Aorta (tissue), 5 donors: ENCODE measurements around the gene MYG1. TPM values are rescaled to one million over a fixed set of nuclear protein-coding genes. Genes with fewer than 3 reads are reported as not detected.

Source experiments
- ATAC-seq: fragments of 200-7000 bp; cut with Tn5 transposase; one replicate; pipeline ENCODE4 v1.9.1; 2022; ENCODE audit warnings: moderate library complexity; ENCODE audit not compliant: low FRiP score
- DNase-seq, 2 donors: peaks; one replicate each; pipeline ENCODE4 v3.0.0-alpha.2; 2020
- H3K27ac ChIP-seq, 2 donors: one replicate each; pipeline ENCODE4 v1.5.1; 2013; ENCODE audit warnings: low read length in 2 of 2, mild to moderate bottlenecking in 2 of 2, moderate library complexity in 2 of 2, control low read depth in 1 of 2, inconsistent platforms in 1 of 2, low read depth in 1 of 2
- H3K27me3 ChIP-seq, 2 donors: one replicate each; pipeline ENCODE4 v1.6.1; 2013; ENCODE audit warnings: control low read depth in 1 of 2, low read length in 1 of 2, mild to moderate bottlenecking in 1 of 2, moderate library complexity in 1 of 2; ENCODE audit not compliant: insufficient read depth in 2 of 2, control insufficient read depth in 1 of 2
- H3K36me3 ChIP-seq, 2 donors: one replicate each; pipeline ENCODE4 v1.6.1; 2013; ENCODE audit warnings: control low read depth in 1 of 2, low read length in 1 of 2, mild to moderate bottlenecking in 1 of 2; ENCODE audit not compliant: insufficient read depth in 2 of 2, control insufficient read depth in 1 of 2
- H3K4me1 ChIP-seq, 2 donors: one replicate each; pipeline ENCODE4 v1.6.1; 2013; ENCODE audit warnings: low read length in 2 of 2, control low read depth in 1 of 2, mild to moderate bottlenecking in 1 of 2, moderate library complexity in 1 of 2; ENCODE audit not compliant: insufficient read depth in 2 of 2, control insufficient read depth in 1 of 2
- H3K4me3 ChIP-seq, 2 donors: one replicate each; pipeline ENCODE4 v1.5.1; 2013; ENCODE audit warnings: low read length in 2 of 2, control low read depth in 1 of 2, mild to moderate bottlenecking in 1 of 2
- H3K9me3 ChIP-seq: one replicate; pipeline ENCODE4 v1.6.1; 2013; ENCODE audit warnings: mild to moderate bottlenecking, low read length; ENCODE audit not compliant: control insufficient read depth
- WGBS, 2 donors: extraction: QIAGEN DNeasy Blood & Tissue Kit; methylation state at CpG; one replicate each; pipeline ENCODE4 v1.1.7; 2013; 5-methylcytosine and 5-hydroxymethylcytosine counted together
- intact Hi-C, 2 donors: fragments of 100-400 bp; cut with DNase I; formaldehyde crosslinking; loops; one replicate each; pipeline versions ENCODE4 v1.14.2 to v1.15.0; 2022
- polyA plus RNA-seq, 2 donors: library from polyadenylated mRNA; stranded (reverse); fragments of 200-250 nt; gene quantifications; one replicate each; pipeline ENCODE4 v1.2.3, GENCODE V29; 2013
- total RNA-seq, 2 donors: library from RNA; stranded (reverse); fragmentation: NEBNext Ultra II Directional; extraction: Animal tissue kit (Norgen Biotek cat#: 25700); gene quantifications; one replicate each; pipeline ENCODE4 v1.2.1, GENCODE V29; 2021
- donor health status: healthy with polysubstance abuse.
- donor health status: Bipolar disorder and iron deficiency.
- donor health status: DM: no; HTN: no; CAD: no.
- donor health status: DM: no; HTN: no; CAD: no.
- donor health status: DM: yes; HTN: yes; CAD: no.

MYG1 gene
- total and polyA plus RNA-seq, 4 donors: 32.7 to 112 (median 41.1) TPM

DNA sequence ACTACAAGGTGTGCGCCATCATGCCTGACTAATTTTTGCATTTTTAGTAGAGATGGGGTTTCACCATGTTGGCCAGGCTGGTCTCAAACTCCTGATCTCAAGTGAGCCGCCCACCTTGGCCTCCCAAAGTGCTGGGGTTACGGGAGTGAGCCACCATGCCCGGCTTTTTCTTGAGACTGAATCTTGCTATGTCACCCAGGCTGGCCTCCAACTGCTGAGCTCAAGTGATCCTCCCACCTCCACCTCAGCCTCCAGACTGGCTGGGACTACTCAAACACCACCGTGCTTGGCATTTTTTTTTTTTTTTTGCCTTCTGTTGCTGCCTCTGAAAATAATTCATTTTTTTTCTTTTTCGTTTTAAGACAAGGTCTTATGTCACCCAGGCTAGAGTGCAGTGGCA lies 39.6 kb upstream of the MYG1 start:
- Histone ChIP-seq H3K4me1 (no peaks in the 10 kb centered on the region), H3K4me3 (no peak overlapping the region), H3K27ac (no peak overlapping the region), H3K9me3 (no peaks in the 10 kb centered on the region), H3K27me3 (no peaks in the 10 kb centered on the region), H3K36me3 (no peaks in the 10 kb centered on the region)
- 79 to 82% methylated on average over 6 of the region's 6 CpGs for WGBS, 2 donors
- ATAC-seq: no peak
- DNase-seq: no peak
- intact Hi-C loops: no loop called here

DNA sequence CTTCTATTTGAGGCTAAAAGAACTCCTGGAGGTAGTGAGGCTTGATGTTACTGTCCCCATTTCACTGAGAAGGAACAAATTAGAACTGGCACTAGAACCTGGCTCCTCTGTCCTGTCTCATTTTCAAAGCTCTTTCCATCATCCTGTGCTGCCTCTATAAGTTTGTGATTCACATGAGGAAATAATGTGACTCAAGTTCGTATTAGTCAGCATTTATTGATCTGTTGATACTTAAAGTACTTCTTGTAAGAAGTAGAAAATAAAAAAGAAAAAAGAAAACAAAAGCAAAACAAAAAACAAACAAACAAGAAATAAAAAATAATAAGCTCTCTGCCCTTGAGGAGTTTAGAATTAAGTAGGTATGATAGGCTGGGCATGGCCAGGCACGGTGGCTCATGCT lies 33.7 kb upstream of the MYG1 start:
- H3K4me1 ChIP-seq: no peaks in the 10 kb centered on the region
- H3K36me3 ChIP-seq: no peaks in the 10 kb centered on the region
- H3K27me3 ChIP-seq: no peaks in the 10 kb centered on the region
- WGBS, 2 donors: 88 to 91% methylated on average over 2 of the region's 2 CpGs
- no peak overlapping the region for H3K27ac ChIP-seq
- ATAC-seq: no peak
- no peaks in the 10 kb centered on the region for H3K9me3 ChIP-seq
- intact Hi-C loops: loop anchor here in 1 of 2 donors (5.0 kb wide), 1 partner anchor 43 kb away; no protein-coding TSS in a partner anchor
- H3K4me3 ChIP-seq: no peak overlapping the region
- DNase-seq: no peak

DNA sequence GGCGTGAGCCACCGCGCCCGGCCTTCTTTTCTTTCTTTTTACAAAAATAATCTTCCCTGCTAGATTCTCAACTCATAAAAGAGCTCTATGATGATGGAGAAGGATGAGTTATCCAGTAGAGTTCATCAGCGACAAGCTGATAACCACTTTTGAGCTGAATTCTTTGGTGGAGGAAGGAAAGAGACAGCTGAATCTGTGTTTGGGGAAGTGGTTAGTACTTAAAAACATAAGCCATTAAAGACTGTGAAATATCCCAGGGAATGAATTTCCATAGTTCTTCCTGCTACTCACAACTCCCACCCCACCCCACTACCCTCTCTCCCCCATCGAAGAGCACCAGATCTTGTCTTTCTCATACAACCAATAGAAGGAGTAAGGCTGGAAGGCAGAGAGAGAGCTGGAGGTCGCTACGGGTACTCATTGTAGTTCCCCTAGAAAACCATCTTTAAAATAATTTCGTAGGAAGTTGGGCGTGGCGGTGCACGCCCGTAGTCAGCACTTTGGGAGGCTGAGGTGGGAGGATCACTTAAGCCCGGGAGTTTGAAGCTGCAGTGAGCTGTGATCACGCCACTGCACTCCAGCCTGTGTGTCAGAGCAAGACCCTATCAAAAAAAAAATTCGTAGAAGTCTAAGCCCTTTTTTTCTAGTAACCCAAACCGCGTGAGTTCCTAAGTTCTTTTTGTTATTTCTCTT lies 32.0 kb upstream of the MYG1 start:
- Histone ChIP-seq H3K9me3 (no peaks in the 10 kb centered on the region), H3K4me3 (peak overlapping the region; percentile 42 to 66), H3K4me1 (no peaks in the 10 kb centered on the region), H3K36me3 (no peaks in the 10 kb centered on the region), H3K27ac (no peak overlapping the region), H3K27me3 (no peaks in the 10 kb centered on the region)
- intact Hi-C loops: loop anchor here in 1 of 2 donors (5.0 kb wide), 1 partner anchor 45 kb away; no protein-coding TSS in a partner anchor
- ATAC-seq: no peak
- DNase-seq: peak in 1 of 2 donors; percentile 56
- 52 to 54% methylated on average over 18 of the region's 18 CpGs for WGBS, 2 donors

DNA sequence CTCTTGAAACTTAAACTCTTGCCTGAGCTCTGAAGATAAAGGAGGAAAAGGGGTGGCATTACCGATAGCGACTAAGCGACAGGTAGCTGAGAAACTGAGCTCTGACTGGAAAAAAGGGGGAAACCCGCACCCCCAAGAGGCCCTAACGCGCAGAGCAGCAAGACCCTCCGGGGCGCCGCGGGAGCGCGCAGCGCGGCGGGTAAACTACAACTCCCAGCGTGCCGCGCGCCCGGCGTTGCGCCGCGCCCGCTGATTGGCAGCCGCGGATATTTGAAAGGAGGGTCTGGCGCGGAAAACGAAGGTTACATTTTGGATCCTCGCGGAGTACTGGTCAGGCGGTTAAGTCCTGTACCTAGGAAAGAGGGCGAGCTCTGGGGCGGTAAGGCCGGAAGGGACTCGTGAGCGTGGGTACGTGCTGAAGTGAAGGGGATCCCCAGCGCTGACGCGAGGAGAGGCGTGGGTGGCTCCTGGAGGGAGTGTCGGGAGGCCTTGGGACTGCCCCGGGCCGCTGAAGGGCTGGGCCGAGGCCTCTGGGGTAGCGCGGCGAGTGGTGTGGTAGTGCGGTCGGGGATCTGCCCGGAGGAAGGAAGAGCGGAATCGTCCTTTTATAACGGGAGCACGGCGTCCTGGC lies 31.4 kb upstream of the MYG1 start, which contains the start of gene ESPL1:
ESPL1 (plus strand) TSS at position 301 of the 631 bp plus-strand sequence. CDS start 468 bp downstream, outside the sequence.
- Histone ChIP-seq H3K9me3 (no peaks in the 10 kb centered on the region), H3K4me1 (no peaks in the 10 kb centered on the region), H3K27ac (no peak within 1 kb of the TSS), H3K36me3 (no peaks in the 10 kb centered on the region), H3K27me3 (no peaks in the 10 kb centered on the region), H3K4me3 (peak within 1 kb of the TSS; percentile 42 to 66)
- ATAC-seq: peak; percentile 94
- peak; percentile 81 to 90 for DNase-seq
- intact Hi-C loops: loop anchor here in 1 of 2 donors (5.0 kb wide), 1 partner anchor 46 kb away; no protein-coding TSS in a partner anchor
- WGBS, 2 donors: 0% methylated on average over 52 to 58 of the region's 58 CpGs

DNA sequence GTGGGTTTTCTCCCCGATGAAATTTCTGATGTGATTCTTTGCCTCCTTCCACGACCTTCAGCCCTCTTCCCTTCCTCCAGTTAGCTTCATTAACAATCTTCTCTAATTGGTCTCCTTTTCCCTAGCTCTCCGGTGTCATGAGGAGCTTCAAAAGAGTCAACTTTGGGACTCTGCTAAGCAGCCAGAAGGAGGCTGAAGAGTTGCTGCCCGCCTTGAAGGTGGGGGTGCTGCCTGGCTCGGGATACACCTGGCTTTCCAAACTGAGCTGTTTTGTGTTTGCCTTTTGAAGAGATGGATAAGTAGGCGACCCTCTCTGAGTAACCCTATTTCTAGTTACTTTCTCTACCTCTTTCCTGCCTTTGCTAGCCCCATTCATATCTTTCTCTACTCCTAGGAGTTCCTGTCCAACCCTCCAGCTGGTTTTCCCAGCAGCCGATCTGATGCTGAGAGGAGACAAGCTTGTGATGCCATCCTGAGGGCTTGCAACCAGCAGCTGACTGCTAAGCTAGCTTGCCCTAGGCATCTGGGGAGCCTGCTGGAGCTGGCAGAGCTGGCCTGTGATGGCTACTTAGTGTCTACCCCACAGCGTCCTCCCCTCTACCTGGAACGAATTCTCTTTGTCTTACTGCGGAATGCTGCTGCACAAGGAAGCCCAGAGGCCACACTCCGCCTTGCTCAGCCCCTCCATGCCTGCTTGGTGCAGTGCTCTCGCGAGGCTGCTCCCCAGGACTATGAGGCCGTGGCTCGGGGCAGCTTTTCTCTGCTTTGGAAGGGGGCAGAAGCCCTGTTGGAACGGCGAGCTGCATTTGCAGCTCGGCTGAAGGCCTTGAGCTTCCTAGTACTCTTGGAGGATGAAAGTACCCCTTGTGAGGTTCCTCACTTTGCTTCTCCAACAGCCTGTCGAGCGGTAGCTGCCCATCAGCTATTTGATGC lies 30.6 kb upstream of the MYG1 start:
- 58 to 59% methylated on average over 20 of the region's 20 CpGs for WGBS, 2 donors
- Histone ChIP-seq H3K36me3 (no peaks in the 10 kb centered on the region), H3K9me3 (no peaks in the 10 kb centered on the region), H3K27me3 (no peaks in the 10 kb centered on the region), H3K27ac (no peak overlapping the region), H3K4me1 (no peaks in the 10 kb centered on the region), H3K4me3 (peak overlapping the region in 1 of 2 donors; percentile 42)
- intact Hi-C loops: loop anchor here in 1 of 2 donors (5.0 kb wide), 1 partner anchor 47 kb away; no protein-coding TSS in a partner anchor
- DNase-seq (no peak), ATAC-seq (no peak)

DNA sequence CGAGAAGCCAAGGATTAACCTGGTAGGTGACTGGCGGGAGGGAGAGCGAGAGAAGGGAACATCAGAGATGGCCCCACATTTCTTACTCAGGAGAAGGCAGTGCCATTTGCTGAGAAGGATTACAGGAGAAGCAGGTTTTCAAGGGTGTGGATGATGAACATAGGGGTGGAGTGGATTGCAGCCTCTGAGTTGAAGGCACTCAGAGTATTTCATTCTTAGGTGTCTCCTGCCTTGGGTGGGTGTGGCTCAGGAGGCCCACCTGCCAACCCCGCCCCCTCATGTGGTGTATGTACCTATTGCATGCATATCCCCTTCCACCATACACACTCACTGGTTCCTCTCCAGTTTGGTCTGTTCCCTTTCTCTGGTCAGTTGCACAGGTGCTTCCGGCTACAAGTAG lies 25.1 kb upstream of the MYG1 start:
- H3K4me1 ChIP-seq: no peaks in the 10 kb centered on the region
- intact Hi-C loops: no loop called here
- no peak overlapping the region for H3K4me3 ChIP-seq
- 96 to 99% methylated on average over 5 of the region's 5 CpGs for WGBS, 2 donors
- H3K27me3 ChIP-seq: no peaks in the 10 kb centered on the region
- H3K36me3 ChIP-seq: no peaks in the 10 kb centered on the region
- no peak overlapping the region for H3K27ac ChIP-seq
- no peak for ATAC-seq
- H3K9me3 ChIP-seq: no peaks in the 10 kb centered on the region
- no peak for DNase-seq

DNA sequence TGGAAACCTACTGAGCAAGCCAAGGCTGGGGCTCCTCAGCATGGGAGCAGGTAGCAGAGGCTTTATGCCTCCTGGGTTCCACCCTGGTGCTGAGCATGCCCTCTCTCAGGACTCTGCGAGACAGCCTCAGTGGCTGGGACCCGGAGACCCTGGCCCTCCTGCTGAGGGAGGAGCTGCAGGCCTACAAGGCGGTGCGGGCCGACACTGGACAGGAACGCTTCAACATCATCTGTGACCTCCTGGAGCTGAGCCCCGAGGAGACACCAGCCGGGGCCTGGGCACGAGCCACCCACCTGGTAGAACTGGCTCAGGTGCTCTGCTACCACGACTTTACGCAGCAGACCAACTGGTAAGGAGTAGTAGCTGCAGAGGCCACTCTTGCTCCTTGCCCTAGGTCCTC lies 23.0 kb upstream of the MYG1 start:
- no peak for DNase-seq
- Histone ChIP-seq H3K36me3 (no peaks in the 10 kb centered on the region), H3K9me3 (no peaks in the 10 kb centered on the region), H3K4me1 (no peaks in the 10 kb centered on the region), H3K27me3 (no peaks in the 10 kb centered on the region), H3K27ac (no peak overlapping the region), H3K4me3 (no peak overlapping the region)
- intact Hi-C loops: no loop called here
- no peak for ATAC-seq
- WGBS, 2 donors: 97 to 99% methylated on average over 11 of the region's 11 CpGs

DNA sequence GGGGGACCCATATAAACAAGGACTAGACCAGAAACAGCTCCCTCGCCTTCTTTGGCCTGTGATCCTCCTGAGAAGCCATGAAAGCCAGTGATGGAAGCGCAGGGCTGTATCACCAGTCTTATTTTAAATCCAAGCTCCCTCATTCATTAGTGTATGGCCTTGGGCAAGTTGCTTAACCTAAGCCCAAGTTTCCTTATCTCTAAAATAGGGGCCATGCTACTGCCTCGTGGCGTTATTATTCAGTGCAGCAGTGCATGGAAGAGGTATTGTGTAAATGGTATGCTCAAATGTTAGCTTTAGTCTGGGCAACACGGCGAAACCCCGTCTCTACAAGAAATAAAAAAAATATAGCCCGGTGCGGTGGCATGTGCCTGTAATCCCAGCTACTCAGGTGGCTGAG lies 21.5 kb upstream of the MYG1 start:
- Histone ChIP-seq H3K27me3 (no peaks in the 10 kb centered on the region), H3K4me1 (no peaks in the 10 kb centered on the region), H3K36me3 (no peaks in the 10 kb centered on the region), H3K4me3 (no peak overlapping the region), H3K27ac (no peak overlapping the region), H3K9me3 (no peaks in the 10 kb centered on the region)
- intact Hi-C loops: no loop called here
- ATAC-seq: no peak
- DNase-seq: no peak
- 90 to 93% methylated on average over 9 of the region's 9 CpGs for WGBS, 2 donors
